B cell (primary cell): ENCODE results near the gene METTL8. TPM values are rescaled to one million over a fixed set of nuclear protein-coding genes. Genes with fewer than 3 reads are reported as not detected.

Source experiments
- ATAC-seq: fragments of 200-7000 bp; cut with Tn5 transposase; one replicate; pipeline ENCODE4 v1.10.0; 2021; ENCODE audit warnings: low read depth, mild to moderate bottlenecking, moderate number of reproducible peaks, moderate library complexity
- CTCF ChIA-PET: fragments of 350-600 bp; sonication (Branson Sonifier 250); formaldehyde crosslinking; loops from one replicate; lab custom pipeline; 2021; ENCODE audit warnings: antibody characterized with exemption, inconsistent platforms; lab: Charles Lee
- POLR2A ChIA-PET: fragments of 350-600 bp; sonication (Branson Sonifier 250); formaldehyde crosslinking; loops from one replicate; lab custom pipeline; 2021; ENCODE audit warnings: antibody characterized with exemption; lab: Charles Lee
- DNase-seq: peaks from one replicate; pipeline ENCODE4 v3.0.0; 2013
- H2AFZ ChIP-seq: 2 replicates; pipeline ENCODE4 v1.6.1; 2012; ENCODE audit warnings: mild to moderate bottlenecking, low read depth, low read length; ENCODE audit not compliant: insufficient read depth, poor library complexity, severe bottlenecking
- H3K27ac ChIP-seq, 2 donors: 1 replicate in 1 of 2; 2 replicates in 1 of 2; pipeline ENCODE4 v1.5.1; 2012 to 2013; ENCODE audit warnings: low read length in 2 of 2, mild to moderate bottlenecking in 2 of 2, moderate library complexity in 1 of 2
- H3K27me3 ChIP-seq, 4 experiments: fragments of 200-600 bp in 1 of 4; sonication (generic) in 1 of 4; replicated peaks in 1 of 4; 1 replicate in 2 of 4; 2 replicates in 2 of 4; pipeline versions ENCODE4 v1.6.1 to v1.7.0; 2013 to 2016; ENCODE audit warnings: low read length in 3 of 4, mild to moderate bottlenecking in 2 of 4, mixed read lengths in 1 of 4, moderate library complexity in 1 of 4; ENCODE audit not compliant: insufficient read depth in 4 of 4, control insufficient read depth in 3 of 4; ENCODE audit errors: control extremely low read depth in 1 of 4
- H3K36me3 ChIP-seq, 2 experiments: replicated peaks in 1 of 2; 1 replicate in 1 of 2; 2 replicates in 1 of 2; pipeline versions ENCODE4 v1.6.1 to v1.7.1; 2013; ENCODE audit warnings: low read length in 1 of 2; ENCODE audit not compliant: insufficient read depth in 2 of 2, control insufficient read depth in 1 of 2; ENCODE audit errors: control extremely low read depth in 1 of 2, extremely low read depth in 1 of 2
- H3K4me1 ChIP-seq, 2 donors: fragments of 200-600 bp in 1 of 2; sonication (generic) in 1 of 2; 1 replicate in 1 of 2; 2 replicates in 1 of 2; pipeline versions ENCODE4 v1.5.1 to v1.6.1; 2013 to 2017; ENCODE audit warnings: low read length in 2 of 2; ENCODE audit not compliant: control insufficient read depth in 2 of 2, insufficient read depth in 2 of 2
- H3K4me2 ChIP-seq: replicated peaks from 2 replicates; pipeline ENCODE3; 2012; ENCODE audit warnings: mild to moderate bottlenecking, low read depth, low read length; ENCODE audit not compliant: poor library complexity, severe bottlenecking
- H3K4me3 ChIP-seq, 5 experiments: fragments of 200-600 bp in 1 of 5; sonication (generic) in 1 of 5; 1 replicate in 3 of 5; 2 replicates in 2 of 5; pipeline versions ENCODE4 v1.5.1 to v1.7.0; 2011 to 2016; ENCODE audit warnings: low read length in 4 of 5, mild to moderate bottlenecking in 4 of 5, low read depth in 2 of 5, control low read depth in 1 of 5, moderate library complexity in 1 of 5; ENCODE audit not compliant: insufficient read depth in 1 of 5; ENCODE audit errors: control extremely low read depth in 1 of 5, extremely low read depth in 1 of 5
- H3K79me2 ChIP-seq: fragments of 200-600 bp; sonication (generic); one replicate; pipeline ENCODE4 v1.6.0; 2016; ENCODE audit warnings: low read length; ENCODE audit not compliant: control insufficient read depth, insufficient read depth
- H3K9ac ChIP-seq: fragments of 200-600 bp; sonication (generic); 2 replicates; pipeline ENCODE4 v1.6.1; 2017; ENCODE audit warnings: mild to moderate bottlenecking, low read length, moderate library complexity
- H3K9me3 ChIP-seq, 3 donors: one replicate each; pipeline versions ENCODE4 v1.6.1 to v1.7.1; 2013; ENCODE audit warnings: low read length in 2 of 3; ENCODE audit not compliant: control insufficient read depth in 2 of 3, insufficient read depth in 1 of 3; ENCODE audit errors: control extremely low read depth in 1 of 3
- H4K20me1 ChIP-seq: 2 replicates; pipeline ENCODE4 v1.6.0; 2012; ENCODE audit warnings: mild to moderate bottlenecking, low read length; ENCODE audit not compliant: insufficient read depth, control insufficient read depth, poor library complexity, severe bottlenecking
- H3K27ac Mint-ChIP-seq: one replicate; pipeline ENCODE4 v1.8.0; 2021; ENCODE audit warnings: mixed read lengths
- H3K27me3 Mint-ChIP-seq: one replicate; pipeline ENCODE4 v1.8.0; 2021; ENCODE audit warnings: mixed read lengths
- H3K4me1 Mint-ChIP-seq: one replicate; pipeline ENCODE4 v1.8.0; 2021; ENCODE audit warnings: mixed read lengths
- H3K4me3 Mint-ChIP-seq: one replicate; pipeline ENCODE4 v1.8.0; 2021; ENCODE audit warnings: mixed read lengths
- H3K9me3 Mint-ChIP-seq: one replicate; pipeline ENCODE4 v1.8.0; 2022; ENCODE audit warnings: mixed read lengths; ENCODE audit not compliant: insufficient read depth
- CTCF ChIP-seq: fragments of 200-600 bp; IDR thresholded peaks from one replicate; pipeline ENCODE4 v1.8.0; 2022; ENCODE audit warnings: antibody characterized with exemption, mild to moderate bottlenecking
- EZH2 ChIP-seq: IDR thresholded peaks from 2 replicates; pipeline ENCODE4 v1.6.1; 2012; ENCODE audit warnings: borderline replicate concordance, low read depth, mild to moderate bottlenecking, moderate library complexity, low read length; ENCODE audit not compliant: insufficient read depth, poor library complexity, severe bottlenecking
- WGBS: methylation state at CpG from one replicate; pipeline ENCODE4 v1.1.5; 2013; ENCODE audit warnings: missing lambda C conversion rate; ENCODE audit not compliant: insufficient coverage; 5-methylcytosine and 5-hydroxymethylcytosine counted together
- intact Hi-C: fragments of 100-400 bp; cut with micrococcal nuclease; formaldehyde crosslinking; loops from one replicate; pipeline ENCODE4 v1.10.0; 2022
- polyA plus RNA-seq: library from polyadenylated mRNA; depleted of rRNA; stranded (reverse); fragments of >200 nt; gene quantifications from 2 replicates; pipeline ENCODE4 v1.2.3, GENCODE V29; 2012
- total RNA-seq, 2 donors: library from RNA; stranded (reverse); fragments of 120-200 nt in 1 of 2; gene quantifications; 1 replicate in 1 of 2; 2 replicates in 1 of 2; pipeline versions ENCODE4 v1.2.3 to v1.2.4, GENCODE V29; 2013 to 2022

The METTL8 gene
- total and polyA plus RNA-seq, 2 donors (not counting 1 experiment from before 2014, with no cell fraction given) = 20.8 to 57.8 TPM

- CTCF ChIA-PET = interaction anchor here (1.6 to 2.2 kb wide), 2 partner anchors 9 to 81 kb away, joined by 8 read pairs; no protein-coding TSS in a partner anchor
- H3K4me3 Mint-ChIP-seq = no peak overlapping the region
These were observed 26.1 kb downstream of the METTL8 start for GRCh38 chr2:171407676-171408044.

More at GRCh38 chr2:171407676-171408044, 26.1 kb downstream of the METTL8 start:
- no peak for ATAC-seq
- Histone ChIP-seq H3K27me3 (no peaks in the 10 kb centered on the region), H3K4me2 (peak overlapping the region; percentile 50), H3K9me3 (no peaks in the 10 kb centered on the region), H3K27ac (peak overlapping the region in 1 of 2 donors; percentile 93), H2AFZ (peak overlapping the region; percentile 30), H3K79me2 (peaks cover 39% of the 10 kb centered on the region), H3K4me1 (peaks cover 34 to 39% of the 10 kb centered on the region in 2 donors), H3K4me3 (no peak overlapping the region), H4K20me1 (no peaks in the 10 kb centered on the region), H3K36me3 (no peaks in the 10 kb centered on the region), H3K9ac (no peak overlapping the region)
- Mint-ChIP-seq H3K27me3 (no peaks in the 10 kb centered on the region), H3K9me3 (no peaks in the 10 kb centered on the region), H3K4me1 (peaks cover 48% of the 10 kb centered on the region), H3K27ac (peak overlapping the region; percentile 73)
- no CpG with 5 or more reads among the region's 1 CpG for WGBS
- no peak for DNase-seq
- TF ChIP-seq EZH2 = no peak
- no peak for TF ChIP-seq CTCF
- POLR2A ChIA-PET = interaction anchor here (1.8 kb wide), 1 partner anchor 247 kb away, joined by 7 read pairs; the partner anchor contains the start of gene TLK1
- intact Hi-C loops = loop anchor here (5.0 kb wide), 1 partner anchor 80 kb away; no protein-coding TSS in a partner anchor
